NCI-H2227 (cell line): Measurements from ENCODE around the gene C1QTNF7.

Experiments
- DNase-seq: peaks from one replicate; lab custom pipeline; 2025; ENCODE audit not compliant: unreplicated experiment; lab: John Stamatoyannopoulos, UW

Gene C1QTNF7

DNA sequence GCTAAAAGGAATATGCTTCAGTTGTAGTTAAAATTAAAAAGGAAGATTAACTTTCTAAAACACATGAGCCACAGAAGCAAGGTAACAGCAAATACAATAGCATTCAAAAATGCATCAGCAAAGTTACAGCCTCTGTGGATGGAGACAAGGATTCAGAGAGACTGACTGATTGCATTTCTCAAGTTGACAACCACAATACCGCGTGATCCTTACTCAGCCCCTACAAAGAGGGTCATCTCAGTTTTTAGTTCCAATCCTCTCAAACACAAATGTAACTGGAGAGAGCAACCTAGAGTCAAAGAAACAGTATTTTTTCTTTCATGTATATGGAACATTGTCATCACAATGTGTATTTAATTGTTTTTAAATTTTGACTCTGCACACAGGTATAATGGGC, 14.2 kb upstream of the C1QTNF7 start:
- no peak for DNase-seq

DNA sequence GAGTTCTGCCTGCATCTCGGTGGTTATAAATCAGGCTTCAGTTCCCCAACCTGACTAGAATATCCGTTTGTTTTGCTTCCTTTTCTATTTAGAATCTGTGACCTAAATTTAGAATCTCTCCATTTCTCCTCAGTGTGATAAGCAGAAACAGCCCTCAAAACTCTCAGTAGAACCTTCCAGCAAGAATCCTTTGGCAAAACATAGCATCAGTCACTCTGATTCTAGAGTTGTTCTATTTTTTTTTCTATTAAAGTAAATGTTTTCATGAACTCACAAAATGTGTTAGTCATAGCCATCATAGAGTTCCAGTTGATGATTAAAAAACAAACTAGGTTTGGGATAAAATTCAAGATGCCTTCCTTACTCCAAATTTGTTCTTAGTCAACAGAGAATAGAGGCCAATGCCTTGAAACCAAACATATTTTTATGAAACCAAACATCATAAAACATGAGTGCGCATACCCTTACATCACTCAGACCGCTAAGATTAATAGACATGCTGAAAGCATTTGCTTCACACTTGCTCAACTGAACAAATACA, 13.2 kb upstream of the C1QTNF7 start:
- DNase-seq: no peak

DNA sequence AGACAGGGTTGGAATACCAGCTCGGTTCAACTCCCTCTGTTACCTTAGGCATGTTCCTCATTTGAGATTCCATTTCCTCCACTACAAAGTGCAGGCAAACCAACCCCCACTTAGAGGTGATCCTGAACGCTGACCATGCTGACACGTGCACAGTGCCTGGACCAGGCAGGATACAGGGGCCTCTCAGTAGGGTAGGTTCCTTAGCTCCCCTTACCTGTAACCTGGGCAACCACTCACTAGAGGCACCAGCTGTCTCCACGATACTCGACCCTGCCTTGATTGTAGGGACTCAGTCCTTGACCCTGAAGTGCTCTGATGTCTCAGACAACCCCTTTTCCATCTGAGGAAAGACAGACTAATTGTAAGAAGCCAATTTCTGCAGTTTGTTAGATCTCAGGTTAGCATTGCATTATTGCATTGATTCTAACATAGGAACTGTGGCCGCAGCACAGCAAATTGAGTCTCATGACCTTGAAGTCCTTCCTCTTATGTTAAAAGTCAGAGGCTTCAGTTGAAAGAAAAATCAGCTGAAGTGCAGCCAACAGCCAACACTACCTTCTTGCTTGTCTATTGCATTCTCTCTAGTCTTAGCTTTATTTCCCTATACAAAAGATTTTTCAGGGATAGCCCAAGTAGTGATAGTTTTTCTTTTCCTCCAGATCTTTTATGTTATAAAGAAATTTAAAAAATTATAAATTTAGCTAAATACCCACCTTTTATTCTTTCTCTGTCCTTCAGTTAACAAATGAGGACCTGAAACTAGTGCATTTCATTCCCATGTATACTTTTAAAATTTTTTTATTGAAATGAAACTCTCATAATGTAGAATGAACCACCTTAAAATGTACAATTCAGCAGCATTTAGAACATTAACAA, 11.2 kb upstream of the C1QTNF7 start:
- DNase-seq: no peak

DNA sequence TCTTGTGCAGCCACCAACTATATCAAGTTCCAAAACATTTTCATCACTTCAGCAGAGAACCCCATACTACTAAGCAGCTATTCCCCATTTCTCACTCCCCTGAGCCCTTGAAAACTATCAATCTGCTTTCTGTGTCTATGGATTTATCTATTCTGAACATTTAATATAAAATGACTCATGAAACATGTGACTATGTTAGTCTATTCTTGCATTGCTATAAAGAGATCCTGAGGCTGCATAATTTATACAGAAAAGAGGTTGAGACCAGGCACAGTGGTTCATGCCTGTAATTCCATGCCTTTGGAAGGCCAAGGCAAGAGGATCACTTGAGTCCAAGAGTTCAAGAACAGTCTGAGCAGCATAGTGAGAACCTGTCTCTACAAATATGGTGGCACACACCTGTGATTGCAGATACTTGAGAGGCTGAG, 10.6 kb upstream of the C1QTNF7 start:
- DNase-seq: no peak

DNA sequence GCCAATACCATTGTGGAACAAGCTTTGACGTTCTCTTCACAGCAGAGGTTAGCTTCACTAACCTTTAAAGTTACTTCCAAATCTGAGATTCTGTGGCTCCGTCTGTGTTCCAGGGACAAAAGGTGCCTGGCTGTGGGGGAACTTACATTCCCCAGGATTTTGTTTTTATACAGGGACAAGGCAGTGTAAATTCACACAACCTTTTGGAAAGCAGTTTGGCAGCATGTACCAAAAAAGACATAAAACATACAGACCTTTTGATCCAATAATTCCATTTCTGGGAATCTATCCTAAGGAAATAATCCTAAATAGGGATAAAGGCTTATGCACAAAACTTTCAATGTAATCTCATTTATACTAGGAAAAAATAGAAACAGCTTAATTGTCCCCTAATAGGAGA, 8.9 kb upstream of the C1QTNF7 start:
- DNase-seq: no peak

DNA sequence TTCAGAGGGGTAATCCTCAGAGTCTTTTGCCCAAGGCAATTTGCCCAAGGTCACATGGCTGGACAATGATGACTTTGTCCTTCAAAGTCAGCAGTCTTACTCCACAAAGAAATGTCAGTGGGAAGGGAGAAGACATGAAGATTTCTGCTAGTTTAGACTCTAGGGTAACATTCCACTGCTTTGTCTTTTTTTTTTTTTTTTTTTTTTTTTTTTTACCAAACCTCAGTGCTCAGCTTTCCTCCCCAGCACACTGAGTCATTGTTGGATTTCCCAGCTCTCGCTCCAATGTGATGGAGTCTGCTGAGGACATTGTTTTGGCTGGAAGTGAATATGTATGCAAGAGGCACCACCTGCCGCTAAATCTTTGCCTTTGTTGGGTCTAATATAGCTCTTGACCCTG, 7.2 kb upstream of the C1QTNF7 start:
- DNase-seq: no peak

DNA sequence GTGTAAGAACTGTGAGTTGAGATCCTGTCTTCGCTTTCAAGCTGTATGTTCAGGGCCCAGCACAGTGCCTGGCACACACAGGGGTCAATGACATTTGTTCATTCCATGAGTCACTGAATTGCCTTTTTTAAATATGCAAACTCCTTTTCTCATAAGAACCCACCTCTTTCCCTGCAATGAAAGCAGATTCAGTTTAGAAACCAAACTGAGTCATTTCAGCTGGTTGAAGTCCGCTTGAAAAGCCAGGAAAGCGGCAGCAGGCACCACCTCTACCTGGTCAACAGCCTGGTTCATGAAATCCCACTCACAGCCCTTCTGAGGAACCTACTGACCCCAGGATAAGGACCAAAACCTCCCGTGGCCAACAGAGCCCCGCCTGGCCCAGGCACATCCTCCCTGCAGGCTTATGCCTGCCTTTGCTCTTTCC, 4.5 kb upstream of the C1QTNF7 start:
- DNase-seq: no peak

DNA sequence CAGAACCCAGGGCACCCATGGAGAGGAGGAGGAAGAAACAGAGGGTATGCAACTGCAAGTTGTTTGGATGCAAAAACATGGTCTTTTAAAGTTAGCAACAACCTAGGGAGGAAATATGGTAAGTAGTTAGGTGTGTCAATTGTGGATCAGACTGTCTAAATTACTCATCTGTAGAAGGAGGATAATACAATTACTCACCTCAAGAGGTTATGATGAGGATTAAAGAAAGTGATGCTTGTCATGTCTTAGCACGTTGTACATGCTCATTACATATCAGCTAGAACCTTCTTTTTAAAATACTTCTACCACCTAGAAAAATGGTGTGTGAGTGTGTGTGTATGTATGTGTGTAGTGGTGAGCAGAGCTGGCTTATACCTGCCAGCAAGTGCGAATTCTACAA, 2.3 kb upstream of the C1QTNF7 start:
- no peak for DNase-seq

DNA sequence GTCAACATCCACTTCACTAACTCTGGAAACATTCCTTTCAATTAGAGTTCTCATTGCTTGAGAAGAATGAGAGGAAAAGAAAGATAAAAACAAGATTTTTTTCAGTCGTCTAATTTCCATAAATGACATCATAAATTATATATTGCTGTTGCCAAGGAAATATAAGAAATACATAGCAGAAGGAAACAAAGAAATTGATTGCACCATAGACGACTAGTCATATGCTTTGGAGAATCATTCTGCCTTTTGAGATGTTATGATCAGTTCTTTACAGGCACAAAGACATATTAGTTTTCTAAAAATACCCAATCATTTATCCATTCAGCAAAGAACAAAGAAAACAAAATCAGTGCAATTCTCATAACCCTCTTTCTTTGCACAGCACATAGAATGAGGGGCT, 672 bp upstream of the C1QTNF7 start:
- no peak for DNase-seq

DNA sequence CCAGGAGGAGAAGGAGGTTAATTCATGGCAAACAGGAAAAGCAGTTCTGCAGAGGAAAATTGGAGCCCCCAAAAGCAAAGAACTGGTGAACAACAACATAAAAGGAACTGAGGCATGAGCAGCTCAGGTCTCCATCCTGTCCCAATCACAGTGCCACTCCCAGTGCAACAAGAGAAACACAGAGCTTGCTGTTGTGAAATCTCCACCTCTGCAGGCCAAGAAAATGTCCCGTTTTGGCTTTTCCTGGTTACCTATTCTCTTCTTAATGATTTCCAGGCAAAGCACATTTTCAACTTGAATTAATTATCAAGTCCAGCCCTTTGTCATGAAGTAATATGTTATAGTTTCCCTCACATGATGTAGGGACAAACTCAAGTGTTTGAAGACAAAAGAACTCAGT, 778 bp downstream of the C1QTNF7 start:
- no peak for DNase-seq

DNA sequence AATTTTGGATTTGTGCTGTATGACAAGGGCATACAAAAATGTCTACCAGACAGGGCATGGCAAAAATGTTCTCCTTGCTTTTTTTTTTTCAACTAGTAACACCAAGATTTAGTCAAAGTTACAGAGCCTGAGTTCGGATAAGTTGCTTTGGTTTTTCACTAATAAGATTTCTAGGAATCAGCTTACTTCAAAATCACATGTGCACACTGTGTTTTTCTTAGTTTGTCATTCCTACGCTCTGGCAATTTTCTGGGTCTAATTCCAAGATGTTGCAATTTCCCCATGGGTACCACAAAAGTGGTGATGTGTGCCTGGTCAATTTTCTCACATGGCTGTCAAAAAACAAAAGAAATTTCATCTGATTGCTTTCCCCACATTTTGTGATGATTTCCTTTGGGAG, 6.3 kb downstream of the C1QTNF7 start:
- DNase-seq: no peak

DNA sequence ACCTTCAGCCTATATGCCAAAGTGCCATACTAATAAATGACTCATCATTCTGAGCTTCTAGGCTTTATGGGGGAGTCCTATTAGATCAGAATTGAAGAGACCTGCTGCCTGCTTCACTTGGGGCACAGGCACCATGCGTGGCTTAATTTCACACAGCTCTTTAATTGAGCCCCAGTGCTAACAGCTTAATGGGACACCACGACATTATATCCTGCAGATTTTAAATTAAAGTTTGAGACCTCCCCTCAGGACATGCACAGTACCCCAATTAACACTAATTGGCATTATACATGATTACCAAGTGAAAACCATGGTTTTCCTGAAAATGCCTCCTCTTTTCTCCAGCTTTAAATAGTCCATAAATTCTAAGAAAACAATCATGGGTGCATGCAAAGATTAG, 6.8 kb downstream of the C1QTNF7 start:
- no peak for DNase-seq

DNA sequence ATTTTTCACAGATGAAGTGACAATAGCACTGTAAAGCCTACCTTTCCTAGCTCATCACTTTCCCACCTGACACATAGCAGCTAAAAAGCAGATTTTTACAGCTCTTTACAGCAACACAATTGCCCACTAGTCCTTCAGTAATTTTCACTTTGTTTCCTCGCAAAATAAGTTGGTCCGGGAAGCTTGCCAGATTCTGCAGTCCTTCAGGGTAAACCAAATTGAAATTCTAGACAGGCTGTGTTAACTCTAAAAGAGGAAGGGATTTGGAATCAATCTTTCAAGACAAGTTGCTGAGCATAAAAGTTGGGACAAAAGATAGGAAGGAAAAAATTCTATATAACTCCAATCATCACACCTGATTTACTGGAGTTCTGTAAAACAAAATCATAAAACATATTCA, 8.7 kb downstream of the C1QTNF7 start:
- no peak for DNase-seq

DNA sequence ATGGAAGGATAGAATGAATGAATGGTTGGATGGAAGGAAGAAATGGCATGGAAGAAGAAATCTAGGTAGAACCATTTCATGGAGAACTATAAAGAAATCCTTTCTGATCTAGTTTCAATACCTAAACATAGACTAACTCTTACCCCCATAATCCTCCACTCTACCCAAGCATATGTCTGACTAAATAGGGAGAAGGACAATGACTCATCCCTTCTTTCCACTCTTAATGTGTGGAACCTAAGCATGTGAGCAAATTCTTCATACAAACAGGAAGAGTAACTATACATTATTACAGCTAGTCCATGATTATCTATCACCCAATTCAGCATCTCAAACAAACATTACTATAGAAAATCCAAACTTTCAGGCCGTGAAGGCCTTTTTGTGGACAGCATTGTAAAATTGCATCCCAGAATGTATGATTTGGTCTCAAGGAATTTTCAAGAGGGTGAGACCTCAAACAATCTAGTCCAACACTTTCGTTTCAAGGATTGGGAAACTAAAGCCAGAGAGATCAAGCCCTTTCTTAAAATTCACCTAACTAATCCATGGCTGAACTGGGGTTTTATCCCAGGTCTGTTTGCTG, 11.2 kb downstream of the C1QTNF7 start:
- DNase-seq: no peak

DNA sequence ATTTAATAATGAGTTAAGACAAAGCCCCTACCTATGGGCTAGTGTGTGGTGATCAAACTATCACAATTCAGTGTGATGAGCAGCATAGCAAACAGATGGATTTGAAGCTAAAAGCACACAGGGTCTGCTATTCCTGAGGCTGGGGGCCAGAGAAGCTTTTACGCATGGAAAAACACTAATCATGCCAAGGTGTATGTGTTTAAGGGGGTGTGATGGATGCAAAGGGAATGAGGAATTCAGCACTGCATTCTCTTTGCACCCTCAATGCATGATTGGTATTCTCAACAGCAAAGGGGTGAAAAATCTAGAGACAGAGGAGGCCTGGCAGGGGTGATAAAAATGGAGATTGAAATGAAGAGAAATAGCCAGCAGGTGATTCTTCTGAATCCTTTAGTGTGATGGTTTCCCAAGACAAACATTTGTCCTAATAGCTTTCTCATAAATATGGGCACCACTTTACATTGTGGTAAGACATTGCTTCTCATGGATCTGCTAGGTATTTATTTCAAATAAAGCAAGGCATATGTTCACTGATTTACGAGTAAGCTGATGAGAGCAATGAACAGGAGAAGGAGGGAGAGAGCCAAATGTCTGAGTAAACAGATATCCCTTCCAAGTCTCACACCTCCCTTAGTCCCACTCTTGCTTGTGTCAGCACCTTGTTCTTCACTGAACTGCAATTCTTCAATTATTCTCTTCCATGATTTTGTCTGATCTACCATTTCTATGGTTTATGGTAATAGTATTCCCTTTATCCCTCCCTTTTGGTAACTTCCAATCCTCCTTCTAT, 15.7 kb downstream of the C1QTNF7 start:
- no peak for DNase-seq

DNA sequence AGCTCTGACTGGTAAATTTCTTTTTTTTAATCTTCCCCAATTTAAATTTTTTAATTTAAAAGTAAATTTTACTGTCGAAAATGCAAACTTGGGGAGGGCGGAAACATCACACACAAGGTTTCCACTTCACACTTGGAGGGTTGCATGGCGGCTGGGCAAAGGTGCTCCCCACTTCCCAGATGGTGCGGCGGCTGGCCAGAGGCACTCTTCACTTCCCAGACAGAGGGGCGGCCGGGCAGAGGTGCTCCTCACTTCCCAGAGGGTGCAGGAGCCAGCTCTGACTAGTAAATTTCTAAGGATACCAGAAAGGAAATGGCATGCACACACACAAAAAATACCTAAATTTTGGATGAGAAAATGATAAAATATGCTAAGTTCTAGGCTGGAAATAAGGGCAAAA, 16.4 kb downstream of the C1QTNF7 start:
- DNase-seq: no peak

DNA sequence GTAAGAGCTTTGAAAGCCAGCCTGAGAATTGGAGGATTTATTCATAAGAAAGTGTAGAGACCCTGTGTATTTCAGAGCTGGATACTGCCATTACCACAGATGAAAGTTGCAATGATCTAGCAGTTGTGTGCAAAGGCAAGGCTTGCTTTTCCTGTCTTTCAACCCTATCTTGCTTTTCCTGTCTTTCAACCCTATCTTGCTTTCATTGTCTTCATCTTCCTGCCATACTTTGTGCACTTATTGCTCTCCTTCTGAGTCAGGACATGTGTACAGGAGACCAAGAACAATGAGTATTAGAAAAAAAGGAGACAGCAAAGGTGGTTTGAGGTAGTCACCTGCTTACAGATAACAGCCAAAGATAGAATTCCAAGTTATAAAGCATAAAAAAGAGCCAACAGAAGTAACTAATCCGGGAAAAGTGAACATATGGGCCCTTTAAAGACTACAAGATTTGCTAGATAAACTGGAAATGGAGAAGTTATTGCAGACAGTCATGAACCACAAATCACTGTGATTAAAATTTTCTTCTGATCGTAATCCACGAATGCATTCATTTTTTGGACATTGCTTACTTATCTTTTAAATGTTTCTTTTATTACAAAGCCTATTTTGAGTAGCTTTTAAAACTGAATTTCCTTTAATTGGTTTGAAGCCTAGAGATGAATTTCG, 17.2 kb downstream of the C1QTNF7 start:
- DNase-seq: no peak

DNA sequence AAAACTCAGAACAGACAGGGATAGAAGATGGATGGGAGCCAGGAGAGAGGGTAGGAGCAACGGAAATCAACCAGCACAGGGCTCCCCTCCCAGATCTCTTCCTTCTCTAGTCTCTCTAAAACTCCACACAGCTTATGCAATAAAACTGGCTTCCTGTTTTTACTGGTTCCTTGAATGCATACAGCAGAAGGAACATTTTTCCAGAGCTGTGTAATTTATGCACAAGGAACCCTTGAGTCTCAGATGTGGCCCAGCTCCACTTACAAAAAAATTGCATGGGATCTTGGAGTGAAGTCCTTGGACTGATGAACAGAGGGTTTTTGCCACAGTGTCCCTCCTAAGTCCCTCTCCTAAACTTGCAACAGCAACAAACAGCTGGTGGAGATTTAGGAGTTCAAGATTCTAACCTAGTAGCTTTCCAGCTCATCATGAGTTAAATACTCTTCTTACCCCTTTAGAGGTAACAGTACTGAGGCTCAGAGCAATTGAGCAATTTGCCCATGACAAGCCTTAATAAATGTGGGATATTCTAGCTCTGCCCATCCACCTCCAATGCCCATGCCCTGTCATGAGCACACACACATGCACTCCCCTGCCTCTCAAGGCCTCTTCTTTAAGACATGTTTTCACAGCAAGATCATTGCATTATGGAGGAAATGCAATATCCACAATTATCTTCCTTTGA, 23.5 kb downstream of the C1QTNF7 start:
- DNase-seq: no peak

DNA sequence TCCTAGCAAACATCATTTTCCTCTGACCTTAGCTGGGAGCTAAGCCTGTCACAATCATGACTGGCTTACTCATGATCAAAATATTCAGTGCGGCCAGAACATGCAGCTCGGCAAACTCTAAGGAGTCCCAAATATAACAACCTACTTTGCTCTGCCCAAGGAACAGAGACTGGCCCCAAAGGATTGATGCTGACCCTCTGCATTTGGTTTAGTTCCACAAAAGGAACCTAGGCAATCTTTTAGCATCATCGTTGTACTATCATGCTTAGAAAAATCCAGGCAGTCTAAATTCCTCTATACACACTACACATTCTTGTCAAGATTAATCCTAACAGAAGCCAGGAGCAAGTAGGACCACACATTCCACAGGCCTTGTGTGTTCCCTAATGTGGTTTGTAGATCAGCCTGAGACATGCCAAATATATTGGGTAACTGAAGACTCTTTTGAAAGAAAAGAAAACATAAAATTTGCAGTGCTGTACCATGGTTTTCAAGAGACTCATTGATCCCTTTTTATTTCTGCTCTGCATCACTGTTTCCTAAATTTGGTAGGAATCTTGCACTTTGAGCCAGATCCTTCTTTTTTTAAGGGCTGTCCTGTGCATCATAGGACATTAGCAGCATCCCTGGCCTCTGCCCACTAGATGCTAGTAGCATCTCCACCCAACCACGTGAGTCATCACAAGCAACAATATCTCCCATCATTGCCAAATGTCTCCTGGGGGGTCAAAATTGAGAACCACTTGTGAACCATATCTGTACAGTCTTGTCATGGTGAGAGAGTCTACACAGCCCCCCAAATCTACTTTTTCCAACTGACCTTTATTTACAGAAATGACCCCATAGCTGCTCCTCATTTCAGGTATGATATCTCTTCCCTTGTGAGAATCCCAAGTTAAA, 24.3 kb downstream of the C1QTNF7 start:
- no peak for DNase-seq

DNA sequence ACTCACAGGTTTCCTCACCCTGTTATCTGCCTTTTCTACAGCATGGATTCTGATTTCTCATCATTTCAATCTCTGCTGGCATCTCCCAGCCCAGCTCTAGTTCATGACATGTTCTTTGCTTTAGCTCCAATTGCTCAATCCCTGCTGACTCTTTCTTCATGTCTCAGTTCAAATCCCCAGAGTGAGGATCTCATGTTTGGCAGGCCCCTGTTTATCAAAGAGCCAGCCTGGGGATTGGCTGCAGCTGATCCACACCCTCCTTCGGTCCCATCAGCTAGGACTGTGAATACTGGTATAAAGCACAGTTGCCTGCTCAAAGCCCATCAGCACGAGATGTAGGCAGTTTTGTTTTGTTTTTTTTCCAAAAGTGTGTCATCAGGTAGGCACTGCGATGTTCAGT, 27.5 kb downstream of the C1QTNF7 start:
- DNase-seq: no peak
